Cardiac muscle cell (in vitro differentiated cells and primary cell): Measurements from ENCODE around the gene OR4D11. TPM values are rescaled to one million over a fixed set of nuclear protein-coding genes. Genes with fewer than 3 reads are reported as not detected.

ENCODE experiments used
- DNase-seq, 2 donors: peaks; one replicate each; pipeline versions ENCODE4 v3.0.0 to v3.0.0-alpha.2; 2010 to 2017; ENCODE audit warnings: low read depth in 1 of 2, low spot score in 1 of 2
- H3K27ac ChIP-seq: fragments of 200-600 bp; sonication (generic); 2 replicates; pipeline ENCODE4 v1.5.1; 2016
- H3K27me3 ChIP-seq: fragments of 200-600 bp; sonication (generic); 2 replicates; pipeline ENCODE4 v1.6.0; 2016; ENCODE audit warnings: control low read depth
- H3K36me3 ChIP-seq: fragments of 200-600 bp; sonication (generic); 2 replicates; pipeline ENCODE4 v1.5.1; 2016; ENCODE audit warnings: control low read depth
- H3K4me1 ChIP-seq: fragments of 200-600 bp; sonication (generic); 2 replicates; pipeline ENCODE4 v1.8.1; 2017; ENCODE audit warnings: low read depth, mild to moderate bottlenecking, mixed run types
- H3K4me3 ChIP-seq: fragments of 200-600 bp; sonication (generic); 2 replicates; pipeline ENCODE4 v1.5.1; 2016; ENCODE audit warnings: mild to moderate bottlenecking
- H3K9me3 ChIP-seq: fragments of 200-600 bp; sonication (generic); 2 replicates; pipeline ENCODE4 v1.5.1; 2017; ENCODE audit warnings: low read depth, mild to moderate bottlenecking, control low read depth
- polyA plus RNA-seq: library from polyadenylated mRNA; unstranded; fragments of >200 nt; fragmentation: Nextera tagmentation; extraction: Ambion mirVana; gene quantifications from 2 replicates; pipeline ENCODE4 v1.2.1, GENCODE V29; 2016
- total RNA-seq: library from RNA; depleted of rRNA; stranded (reverse); fragments of >200 nt; gene quantifications from 2 replicates; pipeline ENCODE4 v1.2.3, GENCODE V29; 2016
- TF ChIP-seq, protein P1 (sequence below): IDR thresholded peaks from 2 replicates; pipeline ENCODE4 v1.5.1; 2012; ENCODE audit warnings: low read depth, mild to moderate bottlenecking, low read length

Gene OR4D11
- total RNA-seq (not detected in 2 replicates), polyA plus RNA-seq (not detected in 2 replicates)

DNA sequence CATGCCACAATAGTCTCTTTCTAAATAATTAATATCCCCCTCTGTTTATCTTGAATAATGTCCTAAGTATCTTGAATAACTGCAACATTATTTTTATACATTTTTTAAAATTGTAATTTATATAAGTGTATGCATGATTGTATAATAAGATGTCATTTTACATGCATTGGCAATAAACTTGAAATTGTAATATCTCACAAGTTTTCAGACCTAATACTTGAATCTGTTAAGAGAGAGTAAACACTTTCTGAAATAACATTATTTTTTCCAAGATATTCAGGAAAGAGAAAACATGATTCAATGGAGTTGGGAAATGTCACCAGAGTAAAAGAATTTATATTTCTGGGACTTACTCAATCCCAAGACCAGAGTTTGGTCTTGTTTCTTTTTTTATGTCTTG is at the start of gene OR4D11:
OR4D11 (plus strand) TSS at position 301 of the 400 bp plus-strand sequence; CDS start at position 301, 0 bp downstream.
- H3K4me3 ChIP-seq: no peak within 1 kb of the TSS
- TF ChIP-seq, protein P1, sequence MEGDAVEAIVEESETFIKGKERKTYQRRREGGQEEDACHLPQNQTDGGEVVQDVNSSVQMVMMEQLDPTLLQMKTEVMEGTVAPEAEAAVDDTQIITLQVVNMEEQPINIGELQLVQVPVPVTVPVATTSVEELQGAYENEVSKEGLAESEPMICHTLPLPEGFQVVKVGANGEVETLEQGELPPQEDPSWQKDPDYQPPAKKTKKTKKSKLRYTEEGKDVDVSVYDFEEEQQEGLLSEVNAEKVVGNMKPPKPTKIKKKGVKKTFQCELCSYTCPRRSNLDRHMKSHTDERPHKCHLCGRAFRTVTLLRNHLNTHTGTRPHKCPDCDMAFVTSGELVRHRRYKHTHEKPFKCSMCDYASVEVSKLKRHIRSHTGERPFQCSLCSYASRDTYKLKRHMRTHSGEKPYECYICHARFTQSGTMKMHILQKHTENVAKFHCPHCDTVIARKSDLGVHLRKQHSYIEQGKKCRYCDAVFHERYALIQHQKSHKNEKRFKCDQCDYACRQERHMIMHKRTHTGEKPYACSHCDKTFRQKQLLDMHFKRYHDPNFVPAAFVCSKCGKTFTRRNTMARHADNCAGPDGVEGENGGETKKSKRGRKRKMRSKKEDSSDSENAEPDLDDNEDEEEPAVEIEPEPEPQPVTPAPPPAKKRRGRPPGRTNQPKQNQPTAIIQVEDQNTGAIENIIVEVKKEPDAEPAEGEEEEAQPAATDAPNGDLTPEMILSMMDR: no peak
- no peak within 1 kb of the TSS for H3K27ac ChIP-seq
- H3K9me3 ChIP-seq: no peaks in the 10 kb centered on the region
- H3K4me1 ChIP-seq: no peaks in the 10 kb centered on the region
- no peaks in the 10 kb centered on the region for H3K27me3 ChIP-seq
- no peaks in the 10 kb centered on the region for H3K36me3 ChIP-seq
- no peak for DNase-seq

DNA sequence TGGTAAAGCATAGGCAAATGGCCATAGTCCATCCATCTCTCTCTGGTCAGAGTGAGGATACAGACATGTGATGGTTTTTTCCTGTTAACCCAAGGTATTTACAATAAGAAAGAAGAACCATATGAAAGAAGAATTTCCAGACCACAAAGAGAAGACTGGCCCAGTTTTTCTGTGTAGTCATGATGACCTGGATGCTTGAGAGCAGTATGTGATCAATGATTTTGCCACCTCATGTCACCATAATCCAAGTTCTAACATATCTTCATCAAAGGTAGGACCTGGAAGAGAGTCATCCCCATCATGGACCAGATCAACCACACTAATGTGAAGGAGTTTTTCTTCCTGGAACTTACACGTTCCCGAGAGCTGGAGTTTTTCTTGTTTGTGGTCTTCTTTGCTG is 46.7 kb upstream of the OR4D11 start, which contains the start of gene OR4D6:
OR4D6 (plus strand) TSS at position 301 of the 400 bp plus-strand sequence; CDS start at position 301, 0 bp downstream.
- Histone ChIP-seq H3K36me3 (no peaks in the 10 kb centered on the region), H3K9me3 (no peaks in the 10 kb centered on the region), H3K4me1 (no peaks in the 10 kb centered on the region), H3K27ac (no peak within 1 kb of the TSS), H3K4me3 (no peak within 1 kb of the TSS), H3K27me3 (no peaks in the 10 kb centered on the region)
- TF ChIP-seq, protein P1: no peak
- DNase-seq: no peak

DNA sequence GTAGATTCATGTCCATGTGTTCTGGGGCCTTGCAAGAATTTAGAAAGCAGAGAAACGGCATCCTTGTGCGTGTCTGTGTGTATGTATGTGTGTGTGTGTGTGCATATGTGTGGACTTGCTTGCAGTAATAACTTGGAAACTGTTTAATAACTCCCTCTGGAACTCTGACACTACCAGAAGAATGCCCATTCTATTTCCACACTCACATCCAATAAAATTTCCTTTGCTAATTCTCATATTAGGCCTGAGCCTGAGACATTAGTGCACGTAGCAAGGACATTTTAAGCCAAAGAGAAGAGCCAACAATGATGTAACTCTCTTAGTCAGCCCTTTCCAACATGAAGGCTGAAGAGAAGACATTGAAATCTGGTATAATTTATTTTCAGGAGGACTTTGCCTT is 43.5 kb upstream of the OR4D11 start:
- Histone ChIP-seq H3K27me3 (no peaks in the 10 kb centered on the region), H3K36me3 (no peaks in the 10 kb centered on the region), H3K4me1 (no peaks in the 10 kb centered on the region), H3K27ac (no peak overlapping the region), H3K4me3 (no peak overlapping the region), H3K9me3 (no peaks in the 10 kb centered on the region)
- DNase-seq: no peak
- TF ChIP-seq, protein P1: no peak

DNA sequence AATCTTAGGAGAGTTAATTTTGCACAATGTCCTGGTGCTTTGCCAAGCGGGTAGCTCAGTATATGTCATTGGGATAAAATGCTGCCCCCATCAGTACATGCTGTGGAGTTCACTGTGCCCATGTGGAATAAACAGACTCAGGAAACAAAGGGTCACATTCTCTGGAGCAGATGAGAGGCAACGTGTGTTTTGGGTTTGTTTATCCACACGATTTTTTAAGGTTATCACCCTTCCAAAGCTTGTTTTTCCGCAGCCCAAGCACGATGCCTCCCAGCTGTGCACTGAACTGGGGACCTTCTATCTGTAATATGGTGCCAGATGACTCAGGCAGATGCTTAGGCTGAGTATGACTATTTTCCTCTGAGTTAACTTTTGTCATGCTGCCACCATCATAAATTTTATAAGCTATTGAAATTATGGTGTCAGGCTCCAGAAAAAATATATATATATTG is 40.2 kb upstream of the OR4D11 start:
- Histone ChIP-seq H3K27ac (no peak overlapping the region), H3K4me3 (no peak overlapping the region), H3K4me1 (no peaks in the 10 kb centered on the region), H3K9me3 (no peaks in the 10 kb centered on the region), H3K27me3 (no peaks in the 10 kb centered on the region), H3K36me3 (no peaks in the 10 kb centered on the region)
- TF ChIP-seq, protein P1: no peak
- peak in 1 of 2 donors; percentile 17 for DNase-seq

DNA sequence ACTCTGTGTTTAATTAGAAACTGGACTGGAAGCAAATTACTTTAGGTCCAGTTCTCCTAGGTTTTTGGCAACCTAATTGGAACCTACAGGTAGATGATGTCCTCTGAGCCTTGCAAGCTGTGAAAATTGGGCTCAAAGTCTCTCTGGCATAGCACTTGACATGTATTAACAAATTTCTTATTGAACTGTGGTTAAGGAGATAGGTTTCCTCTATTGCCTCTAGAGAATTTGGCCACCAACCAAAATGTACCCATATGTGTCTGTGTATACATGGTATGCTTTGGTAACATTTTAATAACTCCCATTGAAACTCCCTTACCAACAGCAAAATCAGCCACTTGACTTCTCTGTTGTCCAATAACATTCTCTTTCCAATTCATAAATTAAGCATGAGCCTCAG is 30.4 kb upstream of the OR4D11 start, which contains the start of gene OR4D10:
OR4D10 (plus strand) TSS at position 301 of the 400 bp plus-strand sequence. CDS start 4,115 bp downstream, outside the sequence.
- Histone ChIP-seq H3K9me3 (no peaks in the 10 kb centered on the region), H3K27ac (no peak within 1 kb of the TSS), H3K4me3 (no peak within 1 kb of the TSS), H3K4me1 (no peaks in the 10 kb centered on the region), H3K36me3 (no peaks in the 10 kb centered on the region), H3K27me3 (no peaks in the 10 kb centered on the region)
- TF ChIP-seq, protein P1: no peak
- DNase-seq: no peak
